ENCODE results near the gene ZBTB9.

ZBTB9 gene

GRCh38 chr6:33419580-33420490, 34.5 kb upstream of the ZBTB9 start, which contains the start of gene SYNGAP1:
Gene SYNGAP1 (plus strand): TSS chr6:33420065. CDS start chr6:33420265, 200 bp downstream.
- no peak for DNase-seq (ENCODE audit: low spot score)

GRCh38 chr6:33420491-33421343, 33.7 kb upstream of the ZBTB9 start:
- no peak for DNase-seq (ENCODE audit: low spot score)

- no peak for DNase-seq (ENCODE audit: low spot score)
These were observed 33.1 kb upstream of the ZBTB9 start for GRCh38 chr6:33421344-33421643.

- no peak for DNase-seq (ENCODE audit: low spot score)
These were observed 30.6 kb upstream of the ZBTB9 start for GRCh38 chr6:33423777-33424176.

- no peak for DNase-seq (ENCODE audit: low spot score)
These were observed 29.3 kb upstream of the ZBTB9 start for GRCh38 chr6:33424855-33425667.

- peak; percentile 82 for DNase-seq (ENCODE audit: low spot score)
These were observed 28.5 kb upstream of the ZBTB9 start for GRCh38 chr6:33425668-33426577.

GRCh38 chr6:33426590-33427511, 27.5 kb upstream of the ZBTB9 start:
- DNase-seq (ENCODE audit: low spot score): no peak

- no peak for DNase-seq (ENCODE audit: low spot score)
These were observed 26.7 kb upstream of the ZBTB9 start for GRCh38 chr6:33427585-33428223.

GRCh38 chr6:33428224-33428965, 26.0 kb upstream of the ZBTB9 start:
- no peak for DNase-seq (ENCODE audit: low spot score)

GRCh38 chr6:33428966-33429749, 25.2 kb upstream of the ZBTB9 start:
- no peak for DNase-seq (ENCODE audit: low spot score)

GRCh38 chr6:33429750-33430052, 24.7 kb upstream of the ZBTB9 start:
- no peak for DNase-seq (ENCODE audit: low spot score)

GRCh38 chr6:33430334-33430733, 24.0 kb upstream of the ZBTB9 start:
- no peak for DNase-seq (ENCODE audit: low spot score)

- DNase-seq (ENCODE audit: low spot score): peak; percentile 88
These were observed 23.1 kb upstream of the ZBTB9 start for GRCh38 chr6:33430991-33431879.

- no peak for DNase-seq (ENCODE audit: low spot score)
These were observed 22.4 kb upstream of the ZBTB9 start for GRCh38 chr6:33431880-33432541.

- no peak for DNase-seq (ENCODE audit: low spot score)
These were observed 21.8 kb upstream of the ZBTB9 start for GRCh38 chr6:33432546-33432945.

- no peak for DNase-seq (ENCODE audit: low spot score)
These were observed 21.3 kb upstream of the ZBTB9 start for GRCh38 chr6:33433001-33433543.

Data from globus pallidus (tissue), 1 donor.